ENCODE data around the gene KIT. TPM values are rescaled to one million over a fixed set of nuclear protein-coding genes. Genes with fewer than 3 reads are reported as not detected.

Gene KIT
- total and polyA plus RNA-seq, 9 donors: 5.9 to 10.6 (median 8.4) TPM

- peak; percentile 29 for DNase-seq
- no peaks in the 10 kb centered on the region for H3K27me3 ChIP-seq (ENCODE audit: control insufficient read depth, insufficient read depth, low read length)
- H3K27ac ChIP-seq (ENCODE audit: low read length): no peak overlapping the region
- peaks cover 3% of the 10 kb centered on the region for H3K4me1 ChIP-seq (ENCODE audit: control insufficient read depth, insufficient read depth, low read length)
- WGBS (ENCODE audit: insufficient coverage): 88% methylated on average over 1 of the region's 3 CpGs
- H3K9me3 ChIP-seq (replicated peaks; ENCODE audit: control insufficient read depth, low read depth, low read length): peaks cover 3% of the 10 kb centered on the region
- H3K36me3 ChIP-seq (ENCODE audit: control insufficient read depth, insufficient read depth, low read length): no peaks in the 10 kb centered on the region
- no peak overlapping the region for H3K4me3 ChIP-seq (ENCODE audit: low read length)
Observed at GRCh38 chr4:54764476-54764875, 106.7 kb downstream of the KIT start.

GRCh38 chr4:54767376-54767775, 109.6 kb downstream of the KIT start:
- H3K27ac ChIP-seq (ENCODE audit: low read length): no peak overlapping the region
- no peaks in the 10 kb centered on the region for H3K27me3 ChIP-seq (ENCODE audit: control insufficient read depth, insufficient read depth, low read length)
- no peak overlapping the region for H3K4me3 ChIP-seq (ENCODE audit: low read length)
- H3K9me3 ChIP-seq (replicated peaks; ENCODE audit: control insufficient read depth, low read depth, low read length): peaks cover 3% of the 10 kb centered on the region
- H3K36me3 ChIP-seq (ENCODE audit: control insufficient read depth, insufficient read depth, low read length): no peaks in the 10 kb centered on the region
- peaks cover 3% of the 10 kb centered on the region for H3K4me1 ChIP-seq (ENCODE audit: control insufficient read depth, insufficient read depth, low read length)
- peak; percentile 63 for DNase-seq

- no peak for DNase-seq
- no peaks in the 10 kb centered on the region for H3K36me3 ChIP-seq (ENCODE audit: control insufficient read depth, insufficient read depth, low read length)
- no peak overlapping the region for H3K4me3 ChIP-seq (ENCODE audit: low read length)
- H3K9me3 ChIP-seq (replicated peaks; ENCODE audit: control insufficient read depth, low read depth, low read length): no peaks in the 10 kb centered on the region
- no peaks in the 10 kb centered on the region for H3K4me1 ChIP-seq (ENCODE audit: control insufficient read depth, insufficient read depth, low read length)
- no peaks in the 10 kb centered on the region for H3K27me3 ChIP-seq (ENCODE audit: control insufficient read depth, insufficient read depth, low read length)
- no peak overlapping the region for H3K27ac ChIP-seq (ENCODE audit: low read length)
- WGBS (ENCODE audit: insufficient coverage): no CpG with 5 or more reads among the region's 4 CpGs
Observed at GRCh38 chr4:54773022-54773421, 115.3 kb downstream of the KIT start.

- H3K36me3 ChIP-seq (ENCODE audit: control insufficient read depth, insufficient read depth, low read length): no peaks in the 10 kb centered on the region
- DNase-seq: peak; percentile 94
- no peaks in the 10 kb centered on the region for H3K27me3 ChIP-seq (ENCODE audit: control insufficient read depth, insufficient read depth, low read length)
- 11% methylated on average over 2 of the region's 2 CpGs for WGBS (ENCODE audit: insufficient coverage)
- peaks cover 37% of the 10 kb centered on the region for H3K4me1 ChIP-seq (ENCODE audit: control insufficient read depth, insufficient read depth, low read length)
- H3K9me3 ChIP-seq (replicated peaks; ENCODE audit: control insufficient read depth, low read depth, low read length): no peaks in the 10 kb centered on the region
- H3K4me3 ChIP-seq (ENCODE audit: low read length): no peak overlapping the region
- no peak overlapping the region for H3K27ac ChIP-seq (ENCODE audit: low read length)
Observed at GRCh38 chr4:54779036-54779435, 121.3 kb downstream of the KIT start.

- H3K36me3 ChIP-seq (ENCODE audit: control insufficient read depth, insufficient read depth, low read length): no peaks in the 10 kb centered on the region
- DNase-seq: peak; percentile 66
- H3K27ac ChIP-seq (ENCODE audit: low read length): no peak overlapping the region
- no peak overlapping the region for H3K4me3 ChIP-seq (ENCODE audit: low read length)
- no peaks in the 10 kb centered on the region for H3K9me3 ChIP-seq (replicated peaks; ENCODE audit: control insufficient read depth, low read depth, low read length)
- H3K4me1 ChIP-seq (ENCODE audit: control insufficient read depth, insufficient read depth, low read length): peaks cover 43% of the 10 kb centered on the region
- no peaks in the 10 kb centered on the region for H3K27me3 ChIP-seq (ENCODE audit: control insufficient read depth, insufficient read depth, low read length)
- no CpG with 5 or more reads among the region's 2 CpGs for WGBS (ENCODE audit: insufficient coverage)
Observed at GRCh38 chr4:54779476-54780148, 121.9 kb downstream of the KIT start.

GRCh38 chr4:54780149-54780495, 122.4 kb downstream of the KIT start:
- H3K27ac ChIP-seq (ENCODE audit: low read length): no peak overlapping the region
- DNase-seq: peak; percentile 32
- H3K36me3 ChIP-seq (ENCODE audit: control insufficient read depth, insufficient read depth, low read length): no peaks in the 10 kb centered on the region
- no peaks in the 10 kb centered on the region for H3K9me3 ChIP-seq (replicated peaks; ENCODE audit: control insufficient read depth, low read depth, low read length)
- peaks cover 48% of the 10 kb centered on the region for H3K4me1 ChIP-seq (ENCODE audit: control insufficient read depth, insufficient read depth, low read length)
- no peaks in the 10 kb centered on the region for H3K27me3 ChIP-seq (ENCODE audit: control insufficient read depth, insufficient read depth, low read length)
- H3K4me3 ChIP-seq (ENCODE audit: low read length): no peak overlapping the region

GRCh38 chr4:54781756-54782155, 124.0 kb downstream of the KIT start:
- DNase-seq: peak; percentile 85

GRCh38 chr4:54783402-54784110, 125.8 kb downstream of the KIT start:
- Histone ChIP-seq H3K9me3 (replicated peaks; ENCODE audit: control insufficient read depth, low read depth, low read length) (no peaks in the 10 kb centered on the region), H3K27ac (ENCODE audit: low read length) (peak overlapping the region; percentile 90), H3K27me3 (ENCODE audit: control insufficient read depth, insufficient read depth, low read length) (no peaks in the 10 kb centered on the region), H3K4me3 (ENCODE audit: low read length) (no peak overlapping the region), H3K4me1 (ENCODE audit: control insufficient read depth, insufficient read depth, low read length) (peaks cover 49% of the 10 kb centered on the region), H3K36me3 (ENCODE audit: control insufficient read depth, insufficient read depth, low read length) (no peaks in the 10 kb centered on the region)
- whole genome bisulfite sequencing (ENCODE audit: insufficient coverage): 78% methylated on average over 1 of the region's 7 CpGs
- peak; percentile 25 for DNase-seq

More at GRCh38 chr4:54781756-54782155, 124.0 kb downstream of the KIT start:
- Histone ChIP-seq H3K27ac (ENCODE audit: low read length) (no peak overlapping the region), H3K9me3 (replicated peaks; ENCODE audit: control insufficient read depth, low read depth, low read length) (no peaks in the 10 kb centered on the region), H3K4me3 (ENCODE audit: low read length) (no peak overlapping the region), H3K4me1 (ENCODE audit: control insufficient read depth, insufficient read depth, low read length) (peaks cover 49% of the 10 kb centered on the region), H3K36me3 (ENCODE audit: control insufficient read depth, insufficient read depth, low read length) (no peaks in the 10 kb centered on the region), H3K27me3 (ENCODE audit: control insufficient read depth, insufficient read depth, low read length) (no peaks in the 10 kb centered on the region)
- 14% methylated on average over 3 of the region's 4 CpGs for WGBS (ENCODE audit: insufficient coverage)

- no peaks in the 10 kb centered on the region for H3K27me3 ChIP-seq (ENCODE audit: control insufficient read depth, insufficient read depth, low read length)
- H3K9me3 ChIP-seq (replicated peaks; ENCODE audit: control insufficient read depth, low read depth, low read length): no peaks in the 10 kb centered on the region
- peak; percentile 99 for DNase-seq
- 5% methylated on average over 13 of the region's 14 CpGs for WGBS (ENCODE audit: insufficient coverage)
- H3K4me1 ChIP-seq (ENCODE audit: control insufficient read depth, insufficient read depth, low read length): peaks cover 45% of the 10 kb centered on the region
- no peaks in the 10 kb centered on the region for H3K36me3 ChIP-seq (ENCODE audit: control insufficient read depth, insufficient read depth, low read length)
- H3K27ac ChIP-seq (ENCODE audit: low read length): peak overlapping the region; percentile 90
- no peak overlapping the region for H3K4me3 ChIP-seq (ENCODE audit: low read length)
Observed at GRCh38 chr4:54784161-54784671, 126.5 kb downstream of the KIT start.
